HG03097 (cell line): ENCODE measurements around the gene NAPB.
"Not testable (repeated sequence)": the region's sequence is repeated elsewhere in the genome, so short reads cannot be mapped to it uniquely, and the experiment has no call there.

Source experiments
- ATAC-seq: cut with Tn5 transposase; IDR thresholded peaks from one replicate; pipeline ENCODE4 v1.9.1; 2021; ENCODE audit not compliant: unreplicated experiment, low FRiP score

Gene NAPB

GRCh38 chr20:23350196-23350903 is 70.9 kb downstream of the NAPB start, which contains the start of gene NXT1:
Gene NXT1, plus strand, starts transcription at chr20:23350791. Its CDS starts 3,251 bp downstream, at chr20:23354042.
- peak; percentile 87 for ATAC-seq

- peak; percentile 38 for ATAC-seq
Measured at GRCh38 chr20:23349338-23350195, 71.7 kb downstream of the NAPB start.

GRCh38 chr20:23348510-23348909 is 72.8 kb downstream of the NAPB start:
- not testable (repeated sequence) for ATAC-seq

GRCh38 chr20:23347791-23348190 is 73.5 kb downstream of the NAPB start:
- no peak for ATAC-seq

GRCh38 chr20:23346002-23346401 is 75.3 kb downstream of the NAPB start:
- no peak for ATAC-seq

- ATAC-seq, result no peak
Measured at GRCh38 chr20:23344336-23344735, 77.0 kb downstream of the NAPB start.

GRCh38 chr20:23343590-23343989 is 77.7 kb downstream of the NAPB start:
- ATAC-seq, result no peak

- ATAC-seq, result no peak
Measured at GRCh38 chr20:23341073-23341472, 80.2 kb downstream of the NAPB start.

GRCh38 chr20:23340524-23340923 is 80.8 kb downstream of the NAPB start:
- ATAC-seq, result no peak

GRCh38 chr20:23339986-23340385 is 81.3 kb downstream of the NAPB start:
- no peak for ATAC-seq

- ATAC-seq, result no peak
Measured at GRCh38 chr20:23337312-23337711, 84.0 kb downstream of the NAPB start.

GRCh38 chr20:23336476-23336875 is 84.8 kb downstream of the NAPB start:
- no peak for ATAC-seq

GRCh38 chr20:23335521-23335920 is 85.8 kb downstream of the NAPB start:
- ATAC-seq, result no peak

- no peak for ATAC-seq
Measured at GRCh38 chr20:23334111-23334510, 87.2 kb downstream of the NAPB start.

- ATAC-seq, result no peak
Measured at GRCh38 chr20:23332467-23332866, 88.8 kb downstream of the NAPB start.

GRCh38 chr20:23331450-23332350 is 89.6 kb downstream of the NAPB start:
- ATAC-seq, result no peak

GRCh38 chr20:23327617-23328333 is 93.5 kb downstream of the NAPB start:
- no peak for ATAC-seq

GRCh38 chr20:23326774-23327173 is 94.5 kb downstream of the NAPB start:
- ATAC-seq, result no peak

GRCh38 chr20:23325107-23325506 is 96.2 kb downstream of the NAPB start:
- no peak for ATAC-seq
